OCI-LY3 (cell line): ENCODE measurements around the gene PDE10A.

ENCODE experiments used
- H2AFZ ChIP-seq: fragments of 200-600, 300-600 bp; shearing (Covaris generic); 2 replicates; pipeline ENCODE4 v1.6.0; 2014; ENCODE audit warnings: antibody characterized with exemption, low read depth, low read length
- H3K27ac ChIP-seq: fragments of 200-600, 300-600 bp; sonication (generic); 2 replicates; pipeline ENCODE4 v1.5.1; 2014; ENCODE audit warnings: mild to moderate bottlenecking, low read length, moderate library complexity, mixed read lengths
- H3K27me3 ChIP-seq: fragments of 200-600, 300-600 bp; sonication (generic); 2 replicates; pipeline ENCODE4 v1.6.1; 2014; ENCODE audit warnings: low read depth, low read length, mixed read lengths
- H3K36me3 ChIP-seq: fragments of 200-600, 300-600 bp; sonication (generic); replicated peaks from 2 replicates; pipeline ENCODE3; 2014; ENCODE audit warnings: low read depth, low read length, mixed read lengths
- H3K4me1 ChIP-seq: fragments of 300-600, 200-600 bp; sonication (generic); 2 replicates; pipeline ENCODE4 v1.6.1; 2014; ENCODE audit warnings: low read length, mixed read lengths
- H3K4me2 ChIP-seq: fragments of 200-600, 300-600 bp; sonication (generic); 2 replicates; pipeline ENCODE4 v1.6.1; 2014; ENCODE audit warnings: low read length, mixed read lengths
- H3K4me3 ChIP-seq: fragments of 300-600, 200-600 bp; sonication (generic); 2 replicates; pipeline ENCODE4 v1.5.1; 2014; ENCODE audit warnings: antibody characterized with exemption, mild to moderate bottlenecking, low read length, moderate library complexity
- H3K79me2 ChIP-seq: fragments of 300-600, 200-600 bp; shearing (Covaris generic); 2 replicates; pipeline ENCODE4 v1.6.1; 2014; ENCODE audit warnings: mild to moderate bottlenecking, low read length, mixed read lengths
- H3K9ac ChIP-seq: fragments of 300-600, 200-600 bp; shearing (Covaris generic); 2 replicates; pipeline ENCODE4 v1.6.0; 2014; ENCODE audit warnings: mild to moderate bottlenecking, low read length, moderate library complexity
- H3K9me3 ChIP-seq: fragments of 200-600, 300-600 bp; shearing (Covaris generic); 2 replicates; pipeline ENCODE4 v1.6.1; 2014; ENCODE audit warnings: low read length, mixed read lengths; ENCODE audit not compliant: insufficient read depth
- H4K20me1 ChIP-seq: fragments of 200-600, 300-600 bp; sonication (generic); 2 replicates; pipeline ENCODE4 v1.6.1; 2016; ENCODE audit warnings: low read length, mixed read lengths; ENCODE audit not compliant: insufficient read depth
- CTCF ChIP-seq: fragments of 200-600, 300-600 bp; sonication (generic); IDR thresholded peaks from 2 replicates; pipeline ENCODE4 v1.5.1; 2014; ENCODE audit warnings: antibody characterized with exemption, low read length, low read depth
- EZH2phosphoT487 ChIP-seq: fragments of 200-600 bp; shearing (Covaris generic); IDR thresholded peaks from 2 replicates; pipeline ENCODE4 v1.6.1; 2018; ENCODE audit warnings: antibody characterized with exemption, mixed run types, low read depth

Gene PDE10A

GRCh38 chr6:165340532-165340931 lies 322.5 kb downstream of the PDE10A start:
- Histone ChIP-seq H3K36me3 (no peaks in the 10 kb centered on the region), H3K9me3 (no peaks in the 10 kb centered on the region), H4K20me1 (no peaks in the 10 kb centered on the region), H3K27ac (no peak overlapping the region), H3K27me3 (no peaks in the 10 kb centered on the region), H3K9ac (no peak overlapping the region), H3K4me1 (no peaks in the 10 kb centered on the region), H3K79me2 (no peaks in the 10 kb centered on the region), H2AFZ (no peak overlapping the region), H3K4me2 (no peak overlapping the region), H3K4me3 (no peak overlapping the region)
- TF ChIP-seq EZH2phosphoT487 (no peak), CTCF (no peak)

GRCh38 chr6:165325609-165326008 lies 337.4 kb downstream of the PDE10A start:
- no peak for TF ChIP-seq CTCF
- no peak for TF ChIP-seq EZH2phosphoT487
- Histone ChIP-seq H3K9me3 (no peaks in the 10 kb centered on the region), H3K9ac (no peak overlapping the region), H3K27ac (no peak overlapping the region), H3K36me3 (no peaks in the 10 kb centered on the region), H3K4me3 (no peak overlapping the region), H2AFZ (no peak overlapping the region), H3K4me2 (no peak overlapping the region), H3K27me3 (no peaks in the 10 kb centered on the region), H4K20me1 (no peaks in the 10 kb centered on the region), H3K4me1 (no peaks in the 10 kb centered on the region), H3K79me2 (no peaks in the 10 kb centered on the region)

- Histone ChIP-seq H3K36me3 (no peaks in the 10 kb centered on the region), H2AFZ (no peak overlapping the region), H3K9me3 (no peaks in the 10 kb centered on the region), H3K9ac (no peak overlapping the region), H3K79me2 (no peaks in the 10 kb centered on the region), H3K4me3 (no peak overlapping the region), H3K4me2 (no peak overlapping the region), H4K20me1 (no peaks in the 10 kb centered on the region), H3K27me3 (no peaks in the 10 kb centered on the region), H3K27ac (no peak overlapping the region), H3K4me1 (no peaks in the 10 kb centered on the region)
- no peak for TF ChIP-seq EZH2phosphoT487
- no peak for TF ChIP-seq CTCF
Measured at GRCh38 chr6:165321555-165322145, 341.4 kb downstream of the PDE10A start.

GRCh38 chr6:165321150-165321549 lies 341.9 kb downstream of the PDE10A start:
- no peaks in the 10 kb centered on the region for H3K36me3 ChIP-seq
- no peaks in the 10 kb centered on the region for H3K9me3 ChIP-seq
- H2AFZ ChIP-seq, result no peak overlapping the region
- no peaks in the 10 kb centered on the region for H3K27me3 ChIP-seq
- no peak overlapping the region for H3K9ac ChIP-seq
- no peak overlapping the region for H3K4me3 ChIP-seq
- H3K4me2 ChIP-seq, result no peak overlapping the region
- H3K4me1 ChIP-seq, result no peaks in the 10 kb centered on the region
- H3K79me2 ChIP-seq, result no peaks in the 10 kb centered on the region
- TF ChIP-seq EZH2phosphoT487 (no peak), CTCF (no peak)
- no peaks in the 10 kb centered on the region for H4K20me1 ChIP-seq
- H3K27ac ChIP-seq, result no peak overlapping the region
